Hematopoietic multipotent progenitor cell treated with erythropoietin and hydrocortisone succinate and interleukin-3 and kit ligand, for 4 days (in vitro differentiated cells): ENCODE measurements around the gene ZNF532.

Experiments used
- DNase-seq: peaks from one replicate; pipeline ENCODE4 v3.0.0-alpha.2; 2015

ZNF532 gene

DNA sequence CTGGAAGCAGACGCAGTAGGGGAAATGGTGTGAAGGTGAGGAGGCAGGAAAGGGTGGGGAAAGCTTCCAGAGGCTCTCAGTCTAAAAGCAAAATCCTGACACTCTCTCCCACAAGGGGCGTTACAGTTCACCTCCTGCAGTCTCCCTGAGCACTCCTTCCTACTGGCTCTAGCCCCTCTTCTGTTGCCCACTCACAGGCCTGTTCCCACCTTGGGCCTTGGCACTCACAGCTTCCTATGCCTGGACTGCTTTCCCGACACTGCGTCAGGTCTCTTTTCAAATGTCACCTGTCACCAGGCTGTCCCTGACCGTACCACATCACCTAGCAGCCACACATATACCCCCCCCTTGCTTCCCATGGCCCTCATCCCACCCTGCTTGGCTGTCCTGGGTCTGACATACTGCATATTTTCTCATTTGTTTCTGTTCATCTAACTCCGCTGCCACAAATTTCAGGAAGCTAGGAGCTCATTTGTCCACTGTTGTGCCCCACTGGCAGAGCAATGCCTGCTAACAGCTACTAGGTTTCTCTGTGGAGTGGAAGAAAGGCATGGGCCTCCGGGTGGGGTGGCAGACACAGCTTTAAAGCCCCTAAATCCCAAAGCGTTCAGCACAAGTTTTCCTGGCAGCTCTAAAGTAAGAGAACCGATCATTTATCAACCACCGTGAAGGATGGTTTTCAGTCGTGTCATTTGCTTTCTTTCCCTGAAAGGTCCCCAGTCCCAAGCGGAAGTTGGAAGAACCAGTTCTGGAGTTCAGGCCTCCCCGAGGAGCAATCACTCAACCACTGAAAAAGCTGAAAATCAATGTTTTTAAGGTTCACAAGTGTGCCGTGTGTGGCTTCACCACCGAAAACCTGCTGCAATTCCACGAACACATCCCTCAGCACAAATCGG is 118.8 kb downstream of the ZNF532 start:
- DNase-seq = no peak

DNA sequence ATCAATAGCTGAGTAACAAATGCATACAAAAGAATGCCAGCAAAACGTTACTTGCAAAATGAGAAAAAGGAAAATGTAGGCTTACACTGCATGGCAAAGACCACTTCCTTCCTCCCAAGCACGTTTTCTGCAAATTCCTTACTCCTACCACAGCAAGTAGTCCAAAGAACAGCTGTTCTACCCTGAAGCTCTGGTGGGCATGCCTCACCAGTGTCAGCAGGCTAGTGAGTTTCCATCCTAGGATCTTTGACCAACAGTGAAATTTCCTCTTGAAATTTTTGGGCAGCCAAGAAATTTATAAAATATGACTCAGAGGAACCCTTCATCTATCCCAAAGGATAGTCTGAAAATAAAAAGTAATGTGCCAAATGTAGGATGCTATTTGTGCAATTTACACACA is 123.9 kb downstream of the ZNF532 start:
- no peak for DNase-seq

DNA sequence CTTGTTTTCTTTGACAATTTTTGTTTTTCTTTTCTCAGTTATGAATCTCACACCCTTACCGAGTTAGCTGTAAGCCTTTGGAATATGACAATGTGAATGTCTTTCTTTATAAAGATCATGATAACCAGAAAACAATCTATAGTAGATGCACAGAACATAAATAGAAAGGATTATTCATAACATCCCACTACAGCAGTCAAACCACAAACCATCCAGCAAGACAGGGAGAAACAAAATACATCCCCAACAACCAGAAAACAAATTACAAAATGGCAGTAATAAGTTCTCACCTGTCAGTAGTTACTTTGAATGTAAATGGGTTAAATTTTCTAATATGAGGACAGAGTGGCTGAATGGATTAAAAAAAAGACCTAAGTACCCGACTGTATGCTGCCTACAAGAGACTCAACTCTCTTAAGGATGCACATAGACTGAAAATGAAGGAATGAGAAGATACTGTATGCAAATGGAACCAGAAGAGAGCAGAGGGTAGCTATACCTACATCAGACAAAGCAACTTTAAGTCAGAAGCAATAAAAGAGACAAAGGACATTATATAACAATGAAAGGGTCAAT is 124.6 kb downstream of the ZNF532 start:
- DNase-seq = no peak

DNA sequence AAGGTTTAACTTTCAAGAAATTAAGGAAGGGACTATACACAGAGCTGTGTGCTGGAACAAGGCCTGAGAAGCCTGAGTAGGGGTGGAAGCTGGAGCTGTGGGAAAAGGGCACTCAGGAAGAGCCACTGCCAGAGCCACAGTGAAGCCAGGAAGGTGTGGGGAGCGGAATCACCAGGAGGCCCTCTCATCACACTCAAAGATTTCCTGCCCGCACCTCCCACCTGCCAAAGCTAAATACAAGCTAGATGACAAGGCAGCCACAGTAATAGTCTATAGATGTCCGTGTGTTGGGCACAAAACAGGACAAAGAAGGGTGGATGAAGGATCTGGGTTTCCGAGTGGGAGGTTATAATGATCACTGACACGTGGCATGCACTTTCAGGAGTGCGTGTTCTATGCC is 126.0 kb downstream of the ZNF532 start:
- DNase-seq = no peak

DNA sequence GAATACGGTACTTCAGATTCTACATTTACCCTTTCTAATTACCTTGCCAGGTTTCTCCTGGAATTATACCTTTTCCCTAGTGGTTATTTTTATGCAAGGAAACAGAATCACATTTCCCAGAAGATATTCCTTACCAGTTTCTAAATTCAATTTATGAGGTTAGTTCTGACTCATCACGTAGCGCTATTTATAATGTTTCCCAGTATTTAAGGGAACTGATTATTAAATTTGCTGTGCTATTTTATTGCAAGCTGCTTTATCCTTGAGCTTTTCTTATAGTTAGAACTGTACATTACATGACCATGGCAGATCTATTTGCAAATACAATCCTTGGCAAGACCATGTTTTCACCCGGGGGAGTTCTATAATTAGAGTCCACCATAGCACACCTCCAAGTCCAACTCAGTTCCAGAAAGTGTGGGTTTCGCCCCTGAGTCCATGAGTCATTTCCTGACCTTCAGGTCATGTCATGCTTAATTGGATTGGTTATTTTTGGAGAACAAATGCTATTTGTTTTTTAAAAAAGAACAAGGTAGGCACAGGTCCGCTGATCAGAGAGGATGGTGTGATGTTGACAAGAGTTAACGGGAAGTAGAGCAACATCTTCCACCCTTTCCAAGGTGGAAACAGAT is 126.6 kb downstream of the ZNF532 start:
- no peak for DNase-seq

DNA sequence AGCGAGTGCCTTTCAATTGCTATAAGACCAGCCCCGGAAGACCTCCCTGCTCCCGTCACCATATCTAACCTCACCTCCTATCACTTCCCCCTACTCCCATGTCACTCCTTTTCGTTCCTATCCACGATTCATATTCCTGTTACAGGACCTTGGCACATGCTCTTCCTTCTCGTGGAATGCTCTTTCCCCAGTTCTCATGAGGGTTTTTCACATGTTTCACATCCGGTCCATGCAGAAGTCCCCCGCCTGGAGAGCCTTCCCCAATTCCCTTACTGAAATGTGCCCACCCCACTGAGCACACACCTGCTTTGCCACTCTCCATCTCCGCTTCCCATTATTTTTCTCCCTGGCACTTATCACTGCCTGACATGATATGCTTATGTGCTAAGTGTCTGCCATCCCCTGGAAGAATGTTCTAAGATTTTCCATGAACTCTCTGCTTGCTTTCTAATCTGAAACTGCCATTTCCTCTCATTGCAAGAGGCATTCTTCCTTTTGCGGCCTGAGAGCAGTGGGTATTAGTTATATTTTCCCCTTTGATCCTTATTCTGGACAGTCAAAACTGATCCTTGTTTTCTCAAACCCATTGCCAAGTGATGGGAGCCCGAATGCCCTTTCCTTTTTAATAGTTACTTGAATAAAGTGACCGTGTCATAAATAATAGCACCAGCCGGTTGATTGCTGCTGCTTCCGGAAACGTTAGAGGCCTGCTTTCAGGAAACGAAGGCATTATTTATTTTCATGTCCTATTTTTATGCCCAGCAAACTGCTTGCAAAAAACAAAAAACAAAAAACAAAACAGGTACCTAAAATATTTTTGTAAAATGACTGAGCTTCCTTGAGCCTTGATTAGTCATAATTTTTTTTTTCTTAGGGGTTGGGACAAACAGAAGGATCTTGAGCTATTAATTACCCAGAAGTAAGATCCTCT is 127.9 kb downstream of the ZNF532 start:
- DNase-seq = peak; percentile 9

DNA sequence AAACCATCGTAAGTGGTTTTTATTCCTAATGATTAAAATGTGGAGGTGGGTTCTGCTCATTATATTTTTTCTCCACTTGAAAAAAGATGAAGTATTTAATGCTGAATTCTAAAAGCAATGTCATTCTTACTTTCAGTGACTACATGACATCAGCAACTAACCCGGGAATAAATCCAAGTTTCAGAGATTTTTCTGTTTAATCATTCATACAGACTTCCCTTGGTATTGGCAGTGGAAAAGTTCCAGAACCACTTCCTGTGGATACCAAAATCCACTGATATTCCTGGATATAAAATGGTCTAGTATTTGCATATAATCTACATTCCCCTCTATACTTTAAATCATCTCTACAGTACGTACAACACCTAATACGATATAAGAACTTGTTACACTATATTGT is 128.6 kb downstream of the ZNF532 start:
- no peak for DNase-seq

DNA sequence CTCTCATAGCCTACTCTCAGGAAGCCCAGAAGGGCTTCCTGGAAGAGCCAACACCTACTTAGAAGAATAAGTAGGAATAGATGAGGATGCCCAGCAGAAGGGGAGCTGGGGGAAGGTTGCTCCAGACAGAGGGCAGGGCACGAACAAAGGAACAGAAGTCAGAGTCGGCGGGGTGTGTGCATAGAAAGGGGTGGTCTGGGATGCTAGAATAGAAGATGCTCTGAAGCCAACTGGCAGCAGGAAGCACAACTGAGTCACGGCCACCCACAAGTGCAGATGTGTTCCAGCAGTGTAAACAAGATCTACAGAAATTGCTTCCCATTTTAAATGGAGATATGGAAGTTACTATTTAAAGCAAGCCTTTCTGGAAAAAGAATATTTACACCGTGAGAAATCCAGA is 131.0 kb downstream of the ZNF532 start:
- DNase-seq = no peak

DNA sequence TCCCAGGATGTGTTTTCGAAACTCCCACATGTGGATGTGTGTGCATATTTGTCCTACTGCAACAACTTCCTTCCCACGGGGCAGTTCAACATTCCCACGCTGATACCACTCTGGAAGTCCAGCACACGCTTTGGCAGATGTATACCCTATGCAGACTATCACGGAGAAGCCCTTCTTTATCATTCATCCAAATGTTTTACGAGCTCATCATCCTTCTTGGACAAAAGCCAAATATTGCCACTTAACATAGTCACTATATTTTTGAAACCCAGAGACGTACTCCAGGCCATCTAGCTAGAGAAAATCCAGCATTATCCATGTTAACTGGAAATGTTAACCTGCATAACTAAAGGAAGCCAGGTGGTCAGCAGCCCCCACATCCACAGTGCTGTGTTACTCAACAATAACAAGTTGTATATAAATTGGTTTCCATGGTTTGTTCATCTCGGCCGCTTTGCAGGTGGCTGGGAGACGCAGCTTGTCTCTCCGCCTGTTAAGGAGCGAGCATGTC is 131.5 kb downstream of the ZNF532 start:
- DNase-seq = peak; percentile 8

DNA sequence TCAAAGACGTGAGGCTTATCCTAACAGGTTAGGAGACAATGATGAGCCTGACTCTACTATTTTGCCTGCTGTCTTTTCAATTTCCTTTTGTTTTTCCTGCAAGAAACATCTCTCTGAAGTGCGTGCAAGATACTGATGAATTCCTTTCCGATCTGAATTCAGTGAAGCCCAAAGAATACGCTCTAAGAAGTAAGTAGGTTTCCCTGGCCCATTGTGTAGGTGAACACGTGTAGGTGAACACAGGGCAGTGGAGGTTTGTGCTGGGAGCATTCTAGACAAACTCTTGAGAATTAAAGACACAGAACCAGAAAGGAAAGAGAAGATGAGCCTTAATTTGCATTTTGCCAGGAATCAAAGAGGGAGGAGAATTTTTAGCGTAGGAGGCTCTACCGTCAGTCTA is 132.0 kb downstream of the ZNF532 start:
- DNase-seq = no peak

DNA sequence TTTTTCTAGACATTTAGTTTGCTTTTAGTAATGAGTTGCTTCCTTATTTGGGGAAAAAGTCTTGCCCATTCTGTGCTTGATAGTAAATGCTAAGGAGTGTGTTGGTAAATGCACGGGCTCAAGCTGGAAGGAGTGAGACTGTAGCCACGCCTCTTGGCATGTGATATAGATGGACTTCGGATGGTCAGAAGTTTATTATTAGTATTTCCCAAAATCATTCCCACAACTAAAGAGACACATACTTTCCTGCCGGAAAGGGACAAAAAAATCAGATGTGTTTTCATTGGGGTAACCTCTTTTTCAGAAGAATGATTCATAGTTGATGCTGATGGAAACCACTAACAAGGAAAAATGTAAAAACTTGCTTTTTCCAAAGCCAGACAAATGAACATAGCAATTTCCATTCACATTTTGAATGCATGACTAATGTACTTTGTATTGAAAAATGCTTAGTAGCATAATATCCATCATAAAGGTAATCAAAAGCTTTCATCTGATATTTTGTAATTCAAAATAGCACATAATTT is 133.2 kb downstream of the ZNF532 start:
- DNase-seq = no peak

DNA sequence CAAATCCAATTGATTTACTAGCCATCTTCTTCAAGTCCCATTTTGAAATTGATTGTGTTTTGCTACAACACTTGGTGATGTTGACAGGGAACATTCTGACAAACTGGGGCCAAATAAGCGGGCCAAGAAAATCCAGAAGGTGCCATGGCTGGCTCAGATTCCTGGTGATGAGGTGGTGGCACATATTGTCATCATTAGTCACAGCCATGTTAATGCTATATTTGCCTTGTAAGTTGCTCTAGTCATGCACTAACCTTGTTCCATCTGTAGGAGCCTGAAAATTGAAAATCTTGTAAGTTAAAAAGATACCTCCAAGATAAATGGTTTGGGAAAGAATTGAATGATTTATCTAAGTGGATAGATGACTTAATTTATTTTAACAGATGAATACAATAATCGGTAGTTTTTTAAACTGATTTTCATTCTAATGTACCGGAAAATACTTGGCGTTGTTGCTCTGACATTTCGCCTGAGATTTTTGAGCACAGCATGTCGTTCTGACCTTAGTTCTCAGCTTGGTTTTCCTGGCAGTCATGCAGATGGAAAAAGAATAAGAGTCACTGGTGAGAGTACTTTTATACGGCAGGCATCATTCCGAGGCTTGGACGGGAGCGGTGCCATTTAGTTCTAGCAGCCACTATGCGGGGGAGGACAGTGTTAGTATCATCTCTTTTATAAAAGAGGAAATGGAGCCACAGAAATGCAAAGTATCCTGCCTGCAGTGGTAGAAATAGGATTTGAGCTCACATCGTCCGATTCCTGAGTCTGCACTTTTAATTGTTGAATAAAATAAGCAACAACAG is 133.9 kb downstream of the ZNF532 start:
- DNase-seq = no peak

DNA sequence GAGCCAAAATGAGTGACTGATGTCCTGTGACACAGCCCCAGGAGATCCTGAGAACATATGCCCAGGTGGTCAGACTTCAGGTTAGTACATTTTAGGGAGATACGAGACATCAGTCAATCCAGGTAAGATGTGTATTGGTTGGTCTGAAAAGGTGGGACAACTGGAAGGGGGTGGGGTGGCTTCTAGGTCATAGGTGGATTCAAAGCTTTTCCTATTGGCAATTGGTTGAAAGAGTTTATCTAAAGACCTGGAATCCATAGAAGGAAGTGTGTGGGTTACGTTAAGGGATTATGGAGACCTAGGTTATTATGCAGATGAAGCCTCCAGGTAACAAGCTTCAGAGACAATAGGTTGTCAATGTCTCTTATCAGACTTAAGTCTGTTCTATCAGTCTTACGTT is 136.5 kb downstream of the ZNF532 start:
- DNase-seq = no peak

DNA sequence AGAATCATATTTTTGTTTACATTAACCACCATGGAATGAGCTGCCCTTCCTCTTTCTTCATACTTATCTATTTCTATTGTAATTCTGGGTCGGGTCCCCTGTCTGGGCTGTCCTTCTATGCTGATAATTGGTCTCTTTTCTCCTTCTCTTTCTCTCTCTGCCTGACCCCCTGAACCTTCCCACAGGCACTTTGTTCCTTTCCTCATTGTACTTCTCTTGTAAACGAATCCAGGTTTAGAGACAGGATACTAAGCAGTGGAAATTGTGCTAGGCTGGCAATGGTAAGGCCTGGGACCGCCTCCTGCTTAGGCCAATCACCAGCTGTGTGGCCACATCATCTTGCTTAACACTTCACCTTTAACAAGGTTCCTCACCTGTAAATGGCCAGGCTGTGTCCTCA is 137.0 kb downstream of the ZNF532 start:
- DNase-seq = no peak

DNA sequence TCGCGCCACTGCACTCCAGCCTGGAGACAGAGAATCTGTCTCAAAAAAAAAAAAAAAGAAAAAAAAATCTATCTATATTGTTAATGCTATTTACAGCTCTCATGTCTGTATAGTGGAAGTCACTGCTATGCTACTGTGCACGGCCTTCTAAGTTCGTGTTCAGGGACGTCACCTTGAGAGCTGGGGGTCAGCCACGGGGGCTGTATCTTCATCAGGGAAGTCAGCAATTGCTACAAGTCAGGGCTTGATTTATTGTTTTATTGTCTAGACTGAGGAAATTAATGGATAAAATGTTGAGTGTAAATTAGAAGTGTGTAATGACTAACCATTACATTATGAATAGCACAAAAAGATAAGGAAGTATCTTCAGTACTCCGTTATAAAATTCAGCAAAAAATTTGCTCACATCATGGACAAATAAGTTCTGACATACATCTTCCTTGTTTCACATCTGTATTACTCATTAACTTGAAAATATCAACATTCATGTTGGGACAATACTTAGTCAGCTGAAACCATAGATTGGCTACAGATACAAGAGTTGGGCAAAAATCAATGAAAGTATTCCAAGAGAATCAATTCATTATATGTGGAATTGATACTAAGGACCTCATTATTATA is 138.4 kb downstream of the ZNF532 start:
- DNase-seq = no peak

DNA sequence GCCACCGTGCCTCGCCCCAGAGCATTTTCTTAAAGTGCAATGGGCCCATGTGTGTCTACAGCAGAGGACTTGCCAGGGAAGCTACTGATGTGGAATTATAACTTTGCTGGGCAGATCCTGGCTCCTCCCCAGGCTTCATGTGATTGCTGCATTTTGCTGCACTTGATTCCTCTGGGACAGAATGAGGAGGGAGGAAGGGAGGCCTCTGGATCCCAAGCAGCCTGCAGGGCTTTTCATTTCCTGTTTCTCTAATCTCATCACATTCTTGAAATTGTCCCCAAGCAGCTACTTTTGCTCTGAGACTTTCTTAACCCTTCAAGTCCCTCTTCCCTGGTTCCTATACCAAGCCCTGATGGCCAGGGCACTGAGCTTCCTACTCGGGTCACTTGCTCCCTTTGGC is 140.6 kb downstream of the ZNF532 start:
- no peak for DNase-seq

DNA sequence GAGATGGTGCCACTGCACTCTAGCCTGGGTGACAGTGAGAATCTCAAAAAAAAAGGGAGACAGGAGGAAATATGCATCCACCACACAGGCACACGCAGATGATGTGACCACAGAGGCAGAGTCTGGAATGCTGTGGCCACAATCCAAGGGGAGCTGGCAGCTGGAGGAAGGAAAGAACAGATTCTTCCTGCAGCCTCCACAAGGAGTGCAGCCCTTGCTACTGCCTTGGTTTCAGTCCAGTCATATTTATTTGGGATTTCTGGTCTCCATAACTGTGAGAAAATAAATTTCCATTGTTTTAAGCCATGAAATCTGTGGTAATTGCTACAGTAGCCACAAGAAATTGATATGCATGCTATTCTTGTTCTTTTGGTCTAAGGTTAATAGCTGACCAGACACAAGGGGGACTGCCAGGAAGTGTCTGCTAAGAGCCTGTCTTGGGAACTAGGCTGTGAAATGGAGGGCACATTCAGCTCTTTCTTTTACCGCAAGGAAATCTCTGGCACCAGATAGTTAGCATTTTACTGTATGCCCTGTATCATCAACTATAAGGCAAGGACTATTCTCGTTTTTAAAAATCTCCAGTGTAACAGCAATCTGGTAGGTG is 141.9 kb downstream of the ZNF532 start:
- DNase-seq = no peak

DNA sequence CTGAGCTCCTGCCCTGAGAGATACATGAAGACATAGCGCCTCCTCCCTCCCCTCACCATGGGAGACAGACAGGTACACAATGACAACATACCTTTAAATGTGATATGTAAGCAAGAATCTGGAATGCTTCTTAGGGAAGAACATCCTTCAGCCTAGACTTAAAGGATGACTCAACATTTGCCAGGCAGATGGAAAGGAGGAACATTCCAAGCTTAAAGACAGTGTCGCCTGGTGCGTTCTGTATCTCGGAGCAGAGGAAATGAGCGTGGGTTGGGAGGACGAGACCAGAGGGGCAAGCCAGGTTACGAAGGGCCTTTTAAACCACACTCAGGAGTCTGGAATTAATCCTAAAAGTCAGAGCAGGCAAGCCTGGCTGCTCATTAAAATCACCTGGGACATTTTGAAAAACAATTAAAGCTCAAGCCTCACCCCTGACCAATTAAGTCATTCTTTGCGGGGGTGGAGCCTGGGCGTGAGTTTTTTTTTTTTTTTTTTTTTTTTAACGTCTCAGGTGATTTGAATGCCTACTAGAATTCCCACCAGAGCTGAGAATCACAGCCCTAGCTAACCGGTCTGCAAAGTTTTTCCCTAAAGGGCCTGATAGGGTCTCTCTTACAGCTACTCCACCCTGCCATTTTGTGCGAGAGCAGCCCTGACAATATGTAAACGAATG is 143.8 kb downstream of the ZNF532 start:
- DNase-seq = no peak

DNA sequence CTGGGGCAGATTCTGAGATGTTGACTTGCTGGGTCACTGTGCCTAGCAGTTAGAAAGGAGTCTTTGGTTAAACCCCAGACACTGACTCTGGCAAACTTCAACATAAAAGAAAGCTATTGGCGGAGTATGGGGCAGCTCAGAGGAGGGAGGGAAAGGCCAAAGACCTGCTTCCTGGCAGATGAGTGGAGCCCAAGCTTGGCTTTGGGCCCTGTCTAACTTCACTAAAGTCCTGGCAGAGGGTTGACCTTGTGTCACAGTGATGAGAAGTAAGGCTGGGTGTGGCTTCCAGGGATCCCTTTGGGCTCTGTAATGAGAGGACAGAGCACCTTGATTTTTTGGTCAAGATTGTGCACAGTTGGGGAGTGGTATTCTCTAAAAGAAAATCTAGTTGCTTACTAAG is 145.2 kb downstream of the ZNF532 start:
- DNase-seq = no peak

DNA sequence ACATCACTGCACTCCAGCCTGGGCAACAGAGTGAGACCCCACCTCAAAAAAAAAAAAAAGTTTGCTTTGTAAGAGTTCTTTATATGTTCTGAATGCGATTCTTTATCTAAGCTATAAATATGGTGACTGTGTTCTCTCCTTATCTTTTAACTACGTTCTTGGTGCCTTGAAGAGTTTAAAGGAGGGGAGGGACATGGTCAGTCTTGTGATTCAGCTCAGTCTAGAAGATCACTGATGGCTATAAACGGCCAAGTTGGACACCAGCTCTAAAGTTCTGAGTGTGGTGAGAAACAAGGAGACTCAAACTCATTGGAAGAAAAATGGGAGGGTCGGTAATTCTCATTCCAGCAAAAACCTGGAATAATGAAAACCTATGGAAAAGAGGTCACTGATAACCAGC is 146.6 kb downstream of the ZNF532 start:
- DNase-seq = no peak
